ENCODE results near the gene TAX1BP1. TPM values are rescaled to one million over a fixed set of nuclear protein-coding genes. Genes with fewer than 3 reads are reported as not detected.
A peak's percentile ranks its signal among the peaks of the same experiment; 100 is the strongest.

TAX1BP1 gene
- total and polyA plus RNA-seq, 9 donors = 69.3 to 106 (median 83.7) TPM

DNA sequence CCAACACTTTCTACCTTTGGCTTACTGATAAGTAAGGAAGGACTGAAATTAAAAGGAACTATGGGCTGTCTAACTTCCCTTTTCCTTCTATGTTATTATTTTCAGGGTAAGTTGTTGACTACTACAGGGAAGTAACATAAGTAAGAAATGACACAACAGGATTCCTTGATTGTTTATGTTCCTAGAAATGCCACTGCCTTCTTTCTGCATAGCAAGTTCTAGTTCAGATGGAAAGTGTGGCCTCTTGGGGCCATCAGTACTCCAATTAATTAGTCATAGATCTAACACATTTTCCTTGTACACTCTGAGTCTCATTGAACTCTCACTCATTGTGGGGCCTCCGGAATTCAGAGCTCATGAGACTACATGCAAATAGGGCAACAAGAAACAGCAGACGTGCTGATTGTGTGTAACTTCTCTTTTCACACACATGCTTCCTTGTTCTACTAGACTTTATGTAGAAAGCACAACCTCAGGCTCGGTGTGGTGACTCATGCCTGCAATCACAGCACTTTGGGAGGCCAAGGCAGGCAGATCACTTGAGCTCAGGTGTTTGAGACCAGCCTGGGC, 42.0 kb upstream of the TAX1BP1 start:
- no peaks in the 10 kb centered on the region for H3K4me1 ChIP-seq (ENCODE audit: insufficient read depth)
- H3K4me3 ChIP-seq = no peak overlapping the region
- TF ChIP-seq POLR2A (IDR thresholded peaks at IDR 0.05) = no peak
- TF ChIP-seq, protein P1, sequence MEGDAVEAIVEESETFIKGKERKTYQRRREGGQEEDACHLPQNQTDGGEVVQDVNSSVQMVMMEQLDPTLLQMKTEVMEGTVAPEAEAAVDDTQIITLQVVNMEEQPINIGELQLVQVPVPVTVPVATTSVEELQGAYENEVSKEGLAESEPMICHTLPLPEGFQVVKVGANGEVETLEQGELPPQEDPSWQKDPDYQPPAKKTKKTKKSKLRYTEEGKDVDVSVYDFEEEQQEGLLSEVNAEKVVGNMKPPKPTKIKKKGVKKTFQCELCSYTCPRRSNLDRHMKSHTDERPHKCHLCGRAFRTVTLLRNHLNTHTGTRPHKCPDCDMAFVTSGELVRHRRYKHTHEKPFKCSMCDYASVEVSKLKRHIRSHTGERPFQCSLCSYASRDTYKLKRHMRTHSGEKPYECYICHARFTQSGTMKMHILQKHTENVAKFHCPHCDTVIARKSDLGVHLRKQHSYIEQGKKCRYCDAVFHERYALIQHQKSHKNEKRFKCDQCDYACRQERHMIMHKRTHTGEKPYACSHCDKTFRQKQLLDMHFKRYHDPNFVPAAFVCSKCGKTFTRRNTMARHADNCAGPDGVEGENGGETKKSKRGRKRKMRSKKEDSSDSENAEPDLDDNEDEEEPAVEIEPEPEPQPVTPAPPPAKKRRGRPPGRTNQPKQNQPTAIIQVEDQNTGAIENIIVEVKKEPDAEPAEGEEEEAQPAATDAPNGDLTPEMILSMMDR (IDR thresholded peaks at IDR 0.05) = no peak
- no peak for TF ChIP-seq EP300 (IDR thresholded peaks at IDR 0.05)
- no peaks in the 10 kb centered on the region for H3K27me3 ChIP-seq
- H3K36me3 ChIP-seq = no peaks in the 10 kb centered on the region
- DNase-seq = peak in 1 of 5 donors; percentile 16
- intact Hi-C loops (cut with DNase I) = no loop called here
- H3K9me3 ChIP-seq = no peaks in the 10 kb centered on the region
- no peak overlapping the region for H3K27ac ChIP-seq
- 79 to 93% (median 90%) methylated on average over 3 of the region's 3 CpGs for WGBS, 3 donors

DNA sequence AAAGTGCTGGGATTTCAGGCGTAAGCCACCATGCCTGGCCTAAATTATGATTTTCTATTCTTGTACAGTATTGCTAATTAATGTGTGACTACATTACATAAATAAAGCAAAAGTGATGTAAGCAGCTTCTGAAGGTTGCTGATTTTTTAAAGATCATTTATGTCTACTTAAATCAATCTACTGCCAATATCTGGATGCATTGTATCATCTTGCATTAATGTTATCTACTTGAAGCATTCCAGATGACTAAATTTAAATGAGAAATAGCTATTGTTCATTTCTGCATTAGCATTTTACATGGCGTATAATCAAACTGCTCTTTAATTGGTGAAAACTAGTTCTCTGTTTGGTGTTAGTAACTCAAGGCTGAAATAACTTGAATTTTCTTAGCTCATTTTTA, 40.2 kb upstream of the TAX1BP1 start:
- Histone ChIP-seq H3K27me3 (no peaks in the 10 kb centered on the region), H3K9me3 (no peaks in the 10 kb centered on the region), H3K27ac (no peak overlapping the region), H3K4me1 (ENCODE audit: insufficient read depth) (no peaks in the 10 kb centered on the region), H3K4me3 (no peak overlapping the region), H3K36me3 (no peaks in the 10 kb centered on the region)
- TF ChIP-seq EP300 (IDR thresholded peaks at IDR 0.05) = no peak
- TF ChIP-seq POLR2A (IDR thresholded peaks at IDR 0.05) = no peak
- TF ChIP-seq, protein P1 (IDR thresholded peaks at IDR 0.05) = no peak
- intact Hi-C loops (cut with DNase I) = no loop called here
- WGBS, 3 donors = 66 to 74% (median 68%) methylated on average over 2 of the region's 2 CpGs
- no peak for DNase-seq

DNA sequence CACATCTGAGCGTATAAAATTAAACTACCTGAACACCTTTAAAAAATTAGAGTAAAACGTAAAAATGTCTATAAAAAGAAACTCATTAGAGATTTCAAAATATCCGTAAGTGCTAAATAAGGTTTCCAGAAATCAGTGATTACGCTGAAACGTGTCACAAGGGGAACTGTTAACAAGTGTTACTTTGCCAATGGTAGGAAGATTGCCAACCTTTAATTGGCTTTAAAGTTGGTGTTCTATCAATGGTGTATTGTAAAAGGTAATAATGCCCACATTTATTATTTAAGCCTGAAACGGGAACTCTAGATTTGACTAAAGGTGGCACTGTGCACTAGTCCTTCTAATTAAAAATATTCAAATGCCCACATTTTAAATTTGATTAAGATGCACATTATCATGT, 39.5 kb upstream of the TAX1BP1 start:
- DNase-seq = no peak
- Histone ChIP-seq H3K4me1 (ENCODE audit: insufficient read depth) (no peaks in the 10 kb centered on the region), H3K36me3 (no peaks in the 10 kb centered on the region), H3K4me3 (no peak overlapping the region), H3K27ac (no peak overlapping the region), H3K27me3 (no peaks in the 10 kb centered on the region), H3K9me3 (no peaks in the 10 kb centered on the region)
- WGBS, 3 donors = 54 to 76% (median 71%) methylated on average over 6 of the region's 6 CpGs
- intact Hi-C loops (cut with DNase I) = no loop called here
- TF ChIP-seq, protein P1 (IDR thresholded peaks at IDR 0.05) = no peak
- TF ChIP-seq EP300 (IDR thresholded peaks at IDR 0.05) (no peak), POLR2A (IDR thresholded peaks at IDR 0.05) (no peak)

DNA sequence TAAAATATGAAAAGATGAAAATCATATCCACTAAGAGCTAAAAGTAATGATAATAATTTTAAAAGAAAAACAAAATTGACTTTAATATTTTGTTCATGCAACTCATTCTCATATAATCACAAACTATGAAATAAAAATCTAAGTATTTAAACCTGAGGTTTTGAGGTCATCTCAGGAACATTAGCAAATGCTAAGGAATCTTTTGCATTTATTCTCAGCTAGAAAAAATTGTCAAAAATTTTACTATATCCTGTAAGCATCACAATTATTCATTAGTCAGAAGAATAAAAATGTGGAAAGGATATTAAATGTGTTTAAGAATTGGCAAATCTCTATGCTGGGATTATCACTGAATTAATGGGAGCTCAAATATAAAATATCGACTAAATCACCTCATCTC, 36.8 kb upstream of the TAX1BP1 start:
- Histone ChIP-seq H3K27ac (no peak overlapping the region), H3K4me1 (ENCODE audit: insufficient read depth) (no peaks in the 10 kb centered on the region), H3K9me3 (no peaks in the 10 kb centered on the region), H3K36me3 (no peaks in the 10 kb centered on the region), H3K27me3 (no peaks in the 10 kb centered on the region), H3K4me3 (no peak overlapping the region)
- DNase-seq = no peak
- 94 to 97% (median 95%) methylated on average over 1 of the region's 1 CpG for WGBS, 3 donors
- TF ChIP-seq, protein P1 (IDR thresholded peaks at IDR 0.05) = no peak
- TF ChIP-seq POLR2A (IDR thresholded peaks at IDR 0.05) (no peak), EP300 (IDR thresholded peaks at IDR 0.05) (no peak)
- intact Hi-C loops (cut with DNase I) = no loop called here
